Stomach (tissue), 4 donors: Measurements from ENCODE around the gene OSM.

ENCODE experiments used
- CTCF ChIP-seq, 7 experiments: fragments of 450-650 bp in 4 of 7; fragments of 200-600 bp in 3 of 7; sonication (generic) in 3 of 7; IDR thresholded peaks; one replicate each; pipeline ENCODE4 v1.5.1; 2016 to 2019; ENCODE audit warnings: antibody characterized with exemption in 7 of 7, control low read depth in 2 of 7, mild to moderate bottlenecking in 1 of 7
- POLR2AphosphoS5 ChIP-seq, 3 donors: sonication (generic); formaldehyde crosslinking; IDR thresholded peaks; one replicate each; pipeline ENCODE4 v1.6.1; 2016; ENCODE audit warnings: antibody characterized with exemption in 3 of 3

- TF ChIP-seq POLR2AphosphoS5 (IDR thresholded peaks at IDR 0.05) (no peak), CTCF (IDR thresholded peaks at IDR 0.05) (no peak)
Observed at GRCh38 chr22:30243661-30244060, 23.0 kb downstream of the OSM start.
